GM19099 (cell line): ENCODE results near the gene ZFYVE21.

ENCODE experiments used
- POLR2A ChIP-seq: IDR thresholded peaks from 3 replicates; pipeline ENCODE4 v1.6.1; 2011; ENCODE audit warnings: low read depth; ENCODE audit not compliant: insufficient read length; ENCODE audit errors: extremely low read depth

ZFYVE21 gene

GRCh38 chr14:103765526-103765925, 49.9 kb downstream of the ZFYVE21 start:
- no peak for TF ChIP-seq POLR2A

GRCh38 chr14:103767336-103767894, 51.8 kb downstream of the ZFYVE21 start:
- no peak for TF ChIP-seq POLR2A

DNA sequence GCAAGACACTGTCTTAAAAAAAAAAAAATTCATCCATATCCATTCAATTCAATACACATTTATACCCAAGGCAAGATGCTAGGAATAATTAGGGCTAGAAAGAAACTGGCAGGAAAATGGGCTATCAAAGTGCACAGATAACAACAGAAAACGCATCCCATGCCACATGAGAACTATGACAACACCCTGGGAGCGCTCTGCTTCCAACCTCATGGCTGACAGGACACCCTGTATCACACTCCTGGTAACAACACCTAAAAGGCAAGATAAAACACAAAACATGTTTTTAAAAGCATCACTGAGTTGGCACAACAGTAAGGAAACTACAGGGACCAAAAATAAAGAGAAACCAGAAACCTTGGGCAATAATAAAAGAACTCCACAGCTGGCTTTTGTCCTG, 54.9 kb downstream of the ZFYVE21 start:
- TF ChIP-seq POLR2A = no peak

DNA sequence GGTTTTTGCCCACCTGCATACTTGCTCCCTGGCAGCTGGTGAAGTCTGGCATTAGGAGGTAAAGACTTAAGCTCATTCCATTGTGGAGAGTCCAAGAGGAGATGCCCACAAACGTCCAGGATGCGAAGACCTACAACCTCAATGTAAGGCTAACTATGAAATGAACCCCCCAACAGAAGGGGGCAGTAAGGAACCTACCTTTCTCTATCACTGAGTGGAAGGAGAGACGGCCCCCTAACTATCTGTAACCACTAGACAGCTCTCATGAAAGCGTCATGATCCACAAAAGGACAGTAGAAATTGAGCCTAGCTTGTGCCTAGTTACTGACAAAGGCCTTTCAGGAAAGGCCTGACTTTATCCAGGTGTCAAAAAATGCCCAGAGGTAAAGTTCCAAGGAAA, 55.3 kb downstream of the ZFYVE21 start:
- no peak for TF ChIP-seq POLR2A

- no peak for TF ChIP-seq POLR2A
Measured at GRCh38 chr14:103772078-103772712, 56.6 kb downstream of the ZFYVE21 start.

GRCh38 chr14:103773521-103773920, 57.9 kb downstream of the ZFYVE21 start:
- no peak for TF ChIP-seq POLR2A

DNA sequence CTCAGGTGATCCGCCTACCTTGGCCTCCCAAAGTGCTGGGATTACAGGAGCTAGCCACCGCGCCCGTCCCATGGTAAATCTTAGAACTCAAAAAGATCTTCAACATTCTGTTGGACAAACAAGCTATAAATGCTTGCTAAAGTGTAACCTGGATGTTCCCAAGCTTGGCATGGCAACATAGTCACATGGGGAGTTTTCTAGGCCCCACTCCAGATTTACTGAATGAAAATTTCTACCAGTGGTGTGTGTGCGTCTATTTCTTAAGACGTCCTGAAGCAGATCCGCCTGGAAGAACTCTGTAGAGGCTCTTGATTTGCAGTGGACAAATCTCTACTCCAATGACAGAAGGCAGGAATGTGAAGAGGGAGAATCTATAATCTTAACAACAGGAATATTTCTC, 59.9 kb downstream of the ZFYVE21 start:
- TF ChIP-seq POLR2A = no peak

DNA sequence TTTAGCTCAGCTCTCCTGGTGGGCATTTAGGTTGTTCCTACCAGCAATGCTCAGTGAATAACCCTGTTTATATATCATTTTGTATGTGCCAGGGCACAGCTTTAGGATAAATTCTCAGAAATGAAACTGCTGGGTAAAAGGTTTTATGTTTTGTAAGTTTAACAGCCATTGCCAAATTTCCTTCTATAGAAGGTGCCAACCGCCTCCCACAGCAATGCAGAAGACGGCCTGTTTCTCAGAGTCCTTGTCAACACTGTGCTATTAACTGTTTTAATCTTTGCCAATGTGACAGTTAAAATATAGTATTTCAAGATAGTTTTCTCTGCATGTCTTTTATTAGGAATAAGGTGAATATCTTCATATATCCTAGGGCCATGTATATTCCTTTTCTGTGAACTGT, 66.8 kb downstream of the ZFYVE21 start:
- no peak for TF ChIP-seq POLR2A
